COR-L47 (cell line): ENCODE data around the gene RPP40.
"Not testable (repeated sequence)": the region's sequence is repeated elsewhere in the genome, so short reads cannot be mapped to it uniquely, and the experiment has no call there.

ENCODE experiments used
- DNase-seq: peaks from one replicate; lab custom pipeline; 2025; lab: John Stamatoyannopoulos, UW

The RPP40 gene

GRCh38 chr6:5003604-5004372 lies at the start of gene RPP40:
Gene RPP40 (minus strand): TSS chr6:5004037. CDS start chr6:5004002, 35 bp downstream.
- DNase-seq, result peak; percentile 95

GRCh38 chr6:5053038-5053437 lies 49.2 kb upstream of the RPP40 start:
- no peak for DNase-seq

- no peak for DNase-seq
Measured at GRCh38 chr6:5051394-5051793, 47.6 kb upstream of the RPP40 start.

GRCh38 chr6:5050009-5050408 lies 46.2 kb upstream of the RPP40 start:
- DNase-seq, result no peak

- no peak for DNase-seq
Measured at GRCh38 chr6:5046430-5046829, 42.6 kb upstream of the RPP40 start.

GRCh38 chr6:5045416-5045815 lies 41.6 kb upstream of the RPP40 start:
- DNase-seq, result no peak

GRCh38 chr6:5044866-5045265 lies 41.0 kb upstream of the RPP40 start:
- DNase-seq, result no peak

GRCh38 chr6:5042436-5042835 lies 38.6 kb upstream of the RPP40 start:
- no peak for DNase-seq

- no peak for DNase-seq
Measured at GRCh38 chr6:5041955-5042354, 38.1 kb upstream of the RPP40 start.

- peak; percentile 82 for DNase-seq
Measured at GRCh38 chr6:5036269-5036668, 32.4 kb upstream of the RPP40 start.

GRCh38 chr6:5034736-5035135 lies 30.9 kb upstream of the RPP40 start:
- no peak for DNase-seq

GRCh38 chr6:5034328-5034727 lies 30.5 kb upstream of the RPP40 start:
- no peak for DNase-seq

GRCh38 chr6:5033214-5033904 lies 29.5 kb upstream of the RPP40 start:
- DNase-seq, result not testable (repeated sequence)

- not testable (repeated sequence) for DNase-seq
Measured at GRCh38 chr6:5032706-5033105, 28.9 kb upstream of the RPP40 start.

- no peak for DNase-seq
Measured at GRCh38 chr6:5031150-5031549, 27.3 kb upstream of the RPP40 start.

GRCh38 chr6:5030596-5031136 lies 26.8 kb upstream of the RPP40 start:
- DNase-seq, result peak; percentile 86

- no peak for DNase-seq
Measured at GRCh38 chr6:5029609-5030008, 25.8 kb upstream of the RPP40 start.

GRCh38 chr6:5028921-5029320 lies 25.1 kb upstream of the RPP40 start:
- no peak for DNase-seq

- DNase-seq, result no peak
Measured at GRCh38 chr6:5028301-5028700, 24.5 kb upstream of the RPP40 start.

- DNase-seq, result peak; percentile 9
Measured at GRCh38 chr6:5025911-5026819, 22.3 kb upstream of the RPP40 start.

GRCh38 chr6:5023923-5024322 lies 20.1 kb upstream of the RPP40 start:
- no peak for DNase-seq

- no peak for DNase-seq
Measured at GRCh38 chr6:5020142-5020541, 16.3 kb upstream of the RPP40 start.
